ENCODE results near the gene FAM25C.
"Not testable (repeated sequence)": the region's sequence is repeated elsewhere in the genome, so short reads cannot be mapped to it uniquely, and the experiment has no call there.

FAM25C gene

GRCh38 chr10:47986413-47987230 lies 13.0 kb downstream of the FAM25C start:
- TF ChIP-seq CTCF (IDR thresholded peaks at IDR 0.05; ENCODE audit: unreplicated experiment in 3 of 3): peak in 1 of 3 experiments; percentile 8
- not testable (repeated sequence) for H3K36me3 Mint-ChIP-seq (ENCODE audit: low read depth); H3K27me3 Mint-ChIP-seq (ENCODE audit: low read depth); H3K27ac Mint-ChIP-seq; H3K9me3 Mint-ChIP-seq; H3K4me1 Mint-ChIP-seq
- peak overlapping the region in 2 of 3 experiments; percentile 34 to 65 for H3K4me3 Mint-ChIP-seq

GRCh38 chr10:47975409-47975808 lies 24.2 kb downstream of the FAM25C start:
- not testable (repeated sequence) for H3K9me3 Mint-ChIP-seq, H3K27ac Mint-ChIP-seq

GRCh38 chr10:47973131-47973530 lies 26.5 kb downstream of the FAM25C start:
- H3K27me3 Mint-ChIP-seq (ENCODE audit: low read depth); H3K9me3 Mint-ChIP-seq; H3K27ac Mint-ChIP-seq; H3K4me3 Mint-ChIP-seq; H3K36me3 Mint-ChIP-seq (ENCODE audit: low read depth); H3K4me1 Mint-ChIP-seq: not testable (repeated sequence)

More at GRCh38 chr10:47975409-47975808, 24.2 kb downstream of the FAM25C start:
- not testable (repeated sequence) for H3K4me3 Mint-ChIP-seq; H3K27me3 Mint-ChIP-seq (ENCODE audit: low read depth); H3K4me1 Mint-ChIP-seq; H3K36me3 Mint-ChIP-seq (ENCODE audit: low read depth)

- not testable (repeated sequence) for H3K36me3 Mint-ChIP-seq (ENCODE audit: low read depth); H3K4me1 Mint-ChIP-seq; H3K4me3 Mint-ChIP-seq; H3K9me3 Mint-ChIP-seq; H3K27ac Mint-ChIP-seq; H3K27me3 Mint-ChIP-seq (ENCODE audit: low read depth)
Measured at GRCh38 chr10:47972077-47972476, 27.5 kb downstream of the FAM25C start.

GRCh38 chr10:47971598-47971997 lies 28.0 kb downstream of the FAM25C start:
- not testable (repeated sequence) for H3K27me3 Mint-ChIP-seq (ENCODE audit: low read depth); H3K36me3 Mint-ChIP-seq (ENCODE audit: low read depth); H3K27ac Mint-ChIP-seq; H3K4me1 Mint-ChIP-seq; H3K4me3 Mint-ChIP-seq; H3K9me3 Mint-ChIP-seq

- not testable (repeated sequence) for H3K9me3 Mint-ChIP-seq; H3K27ac Mint-ChIP-seq; H3K4me1 Mint-ChIP-seq; H3K4me3 Mint-ChIP-seq; H3K27me3 Mint-ChIP-seq (ENCODE audit: low read depth); H3K36me3 Mint-ChIP-seq (ENCODE audit: low read depth)
Measured at GRCh38 chr10:47970047-47970446, 29.5 kb downstream of the FAM25C start.

GRCh38 chr10:47968988-47969387 lies 30.6 kb downstream of the FAM25C start:
- not testable (repeated sequence) for H3K27me3 Mint-ChIP-seq (ENCODE audit: low read depth); H3K9me3 Mint-ChIP-seq; H3K4me3 Mint-ChIP-seq; H3K4me1 Mint-ChIP-seq; H3K36me3 Mint-ChIP-seq (ENCODE audit: low read depth); H3K27ac Mint-ChIP-seq

- H3K9me3 Mint-ChIP-seq; H3K36me3 Mint-ChIP-seq (ENCODE audit: low read depth); H3K4me1 Mint-ChIP-seq; H3K27me3 Mint-ChIP-seq (ENCODE audit: low read depth); H3K27ac Mint-ChIP-seq; H3K4me3 Mint-ChIP-seq: not testable (repeated sequence)
Measured at GRCh38 chr10:47964280-47965063, 35.1 kb downstream of the FAM25C start.

GRCh38 chr10:47962785-47963184 lies 36.8 kb downstream of the FAM25C start:
- not testable (repeated sequence) for H3K36me3 Mint-ChIP-seq (ENCODE audit: low read depth); H3K27me3 Mint-ChIP-seq (ENCODE audit: low read depth); H3K4me1 Mint-ChIP-seq; H3K9me3 Mint-ChIP-seq; H3K27ac Mint-ChIP-seq; H3K4me3 Mint-ChIP-seq

GRCh38 chr10:47960699-47961098 lies 38.9 kb downstream of the FAM25C start:
- not testable (repeated sequence) for H3K27me3 Mint-ChIP-seq (ENCODE audit: low read depth); H3K9me3 Mint-ChIP-seq; H3K27ac Mint-ChIP-seq; H3K4me3 Mint-ChIP-seq; H3K36me3 Mint-ChIP-seq (ENCODE audit: low read depth); H3K4me1 Mint-ChIP-seq

- H3K4me1 Mint-ChIP-seq; H3K36me3 Mint-ChIP-seq (ENCODE audit: low read depth); H3K27ac Mint-ChIP-seq; H3K9me3 Mint-ChIP-seq; H3K4me3 Mint-ChIP-seq; H3K27me3 Mint-ChIP-seq (ENCODE audit: low read depth): not testable (repeated sequence)
Measured at GRCh38 chr10:47959677-47960076, 39.9 kb downstream of the FAM25C start.

- H3K27ac Mint-ChIP-seq; H3K4me1 Mint-ChIP-seq; H3K9me3 Mint-ChIP-seq; H3K27me3 Mint-ChIP-seq (ENCODE audit: low read depth); H3K36me3 Mint-ChIP-seq (ENCODE audit: low read depth); H3K4me3 Mint-ChIP-seq: not testable (repeated sequence)
Measured at GRCh38 chr10:47957158-47957557, 42.4 kb downstream of the FAM25C start.

- not testable (repeated sequence) for H3K36me3 Mint-ChIP-seq (ENCODE audit: low read depth); H3K27ac Mint-ChIP-seq; H3K4me1 Mint-ChIP-seq; H3K9me3 Mint-ChIP-seq; H3K27me3 Mint-ChIP-seq (ENCODE audit: low read depth); H3K4me3 Mint-ChIP-seq
Measured at GRCh38 chr10:47947424-47947823, 52.2 kb downstream of the FAM25C start.
